K562 (cell line): ENCODE measurements around the gene ACTR5. TPM values are rescaled to one million over a fixed set of nuclear protein-coding genes. Genes with fewer than 3 reads are reported as not detected.

ENCODE experiments used
- BDP1 ChIP-seq: IDR thresholded peaks from 3 replicates; pipeline ENCODE4 v1.6.1; 2011; ENCODE audit not compliant: insufficient read length, insufficient read depth
- CREBBP ChIP-seq: IDR thresholded peaks from one replicate; pipeline ENCODE4 v1.6.1; 2012; ENCODE audit warnings: low read depth, mild to moderate bottlenecking, control low read depth, inconsistent platforms, low read length
- GTF2F1 ChIP-seq: IDR thresholded peaks from 2 replicates; pipeline ENCODE4 v1.6.1; 2011; ENCODE audit warnings: low read depth, low read length, improper control_type of control experiment
- HNRNPH1 ChIP-seq: fragments of 200-400 bp; formaldehyde crosslinking; optimal IDR thresholded peaks from 2 replicates; pipeline ENCODE3; 2017; ENCODE audit warnings: low read depth, mild to moderate bottlenecking, low read length, moderate library complexity
- HNRNPLL ChIP-seq: fragments of 200-400 bp; formaldehyde crosslinking; IDR thresholded peaks from 2 replicates; pipeline ENCODE4 v1.6.1; 2017; ENCODE audit warnings: low read length, low read depth, mild to moderate bottlenecking; ENCODE audit not compliant: poor library complexity, severe bottlenecking
- KDM2B ChIP-seq: fragments of 250-450 bp; sonication (Bioruptor Pico); IDR thresholded peaks from 2 replicates; pipeline ENCODE4 v1.8.0; 2021; ENCODE audit warnings: mild to moderate bottlenecking, moderate library complexity
- KLF10 ChIP-seq: fragments of 250-450 bp; sonication (Bioruptor Pico); IDR thresholded peaks from 2 replicates; pipeline ENCODE4 v1.6.1; 2021; ENCODE audit warnings: matching md5 sums
- NCOA6 ChIP-seq: fragments of 450-650 bp; IDR thresholded peaks from 2 replicates; pipeline ENCODE4 v1.6.1; 2017; ENCODE audit warnings: mild to moderate bottlenecking
- NFIC ChIP-seq: fragments of 450-650 bp; IDR thresholded peaks from 2 replicates; pipeline ENCODE4 v1.6.1; 2017; ENCODE audit warnings: mild to moderate bottlenecking, inconsistent platforms
- NKRF ChIP-seq: fragments of 450-650 bp; IDR thresholded peaks from 2 replicates; pipeline ENCODE4 v1.6.1; 2016; ENCODE audit warnings: borderline replicate concordance
- PCBP1 ChIP-seq: fragments of 200-400 bp; formaldehyde crosslinking; IDR thresholded peaks from 2 replicates; pipeline ENCODE4 v1.6.1; 2018; ENCODE audit warnings: mild to moderate bottlenecking, low read depth, low read length; ENCODE audit not compliant: poor library complexity, severe bottlenecking
- PRDM10 ChIP-seq: fragments of 450-650 bp; IDR thresholded peaks from 2 replicates; pipeline ENCODE4 v1.6.1; 2018; ENCODE audit not compliant: partially characterized antibody
- RBFOX2 ChIP-seq: fragments of 200-400 bp; formaldehyde crosslinking; IDR thresholded peaks from 2 replicates; pipeline ENCODE4 v1.6.1; 2017; ENCODE audit warnings: low read depth, mild to moderate bottlenecking, low read length, moderate library complexity
- SMAD3 ChIP-seq: fragments of 450-650 bp; formaldehyde crosslinking; conservative IDR thresholded peaks from 2 replicates; pipeline ENCODE4 v1.4.0; 2020; ENCODE audit warnings: mild to moderate bottlenecking
- TEAD2 ChIP-seq: fragments of 450-650 bp; IDR thresholded peaks from 2 replicates; pipeline ENCODE4 v1.6.1; 2016; ENCODE audit warnings: missing genetic modification characterization, control low read depth, missing compliant biosample characterization
- ZFP1 ChIP-seq: fragments of 450-650 bp; formaldehyde crosslinking; IDR thresholded peaks from 2 replicates; pipeline ENCODE4 v1.4.0; 2020; ENCODE audit warnings: mild to moderate bottlenecking, mixed read lengths
- ZKSCAN3 ChIP-seq: fragments of 250-450 bp; sonication (Bioruptor Pico); IDR thresholded peaks from 2 replicates; pipeline ENCODE4 v1.4.0; 2020
- ZNF121 ChIP-seq: sonication (generic); formaldehyde crosslinking; conservative IDR thresholded peaks from 2 replicates; pipeline ENCODE4 v1.8.0; 2022; ENCODE audit warnings: missing genetic modification reagents
- ZNF699 ChIP-seq: fragments of 250-450 bp; sonication (Bioruptor Pico); IDR thresholded peaks from 2 replicates; pipeline ENCODE4 v1.8.0; 2021; ENCODE audit warnings: mild to moderate bottlenecking, moderate library complexity; ENCODE audit not compliant: insufficient replicate concordance
- ZNF785 ChIP-seq: fragments of 250-450 bp; sonication (Bioruptor Pico); IDR thresholded peaks from 2 replicates; pipeline ENCODE4 v1.4.0; 2020; ENCODE audit warnings: mild to moderate bottlenecking
- polyA plus RNA-seq, 8 experiments: library from polyadenylated mRNA; depleted of rRNA in 4 of 8; stranded (reverse) in 5 of 8; unstranded in 3 of 8; fragments of >200 nt; fragmentation: Nextera tagmentation in 2 of 8; fragmentation: Illumina TruSeq in 1 of 8; extraction: Ambion mirVana in 2 of 8; extraction: Trizol in 1 of 8; gene quantifications; 2 replicates each; pipeline versions ENCODE4 v1.2.1 to v1.2.3, GENCODE V29; 2011 to 2014; ENCODE audit warnings: inconsistent platforms in 1 of 8, missing spikeins in 1 of 8
- total RNA-seq, 7 experiments: library from RNA; depleted of rRNA in 6 of 7; stranded (reverse); fragments of >200 nt in 6 of 7; fragmentation: Illumina TruSeq in 2 of 7; extraction: Trizol in 2 of 7; gene quantifications; 2 replicates each; pipeline versions ENCODE4 v1.2.1 to v1.2.3, GENCODE V29; 2011 to 2021; ENCODE audit warnings: low replicate concordance in 1 of 7
- TF ChIP-seq, protein P1 (sequence below): sonication (generic); formaldehyde crosslinking; IDR thresholded peaks from 2 replicates; pipeline ENCODE4 v1.8.1; 2023; ENCODE audit warnings: mild to moderate bottlenecking, missing genetic modification reagents

Gene ACTR5
- total and polyA plus RNA-seq, 9 of the 15 experiments (the other 6 are each of a cell fraction or from before 2014, with no cell fraction given), result 0.93 to 18.8 (median 12.9) TPM

DNA sequence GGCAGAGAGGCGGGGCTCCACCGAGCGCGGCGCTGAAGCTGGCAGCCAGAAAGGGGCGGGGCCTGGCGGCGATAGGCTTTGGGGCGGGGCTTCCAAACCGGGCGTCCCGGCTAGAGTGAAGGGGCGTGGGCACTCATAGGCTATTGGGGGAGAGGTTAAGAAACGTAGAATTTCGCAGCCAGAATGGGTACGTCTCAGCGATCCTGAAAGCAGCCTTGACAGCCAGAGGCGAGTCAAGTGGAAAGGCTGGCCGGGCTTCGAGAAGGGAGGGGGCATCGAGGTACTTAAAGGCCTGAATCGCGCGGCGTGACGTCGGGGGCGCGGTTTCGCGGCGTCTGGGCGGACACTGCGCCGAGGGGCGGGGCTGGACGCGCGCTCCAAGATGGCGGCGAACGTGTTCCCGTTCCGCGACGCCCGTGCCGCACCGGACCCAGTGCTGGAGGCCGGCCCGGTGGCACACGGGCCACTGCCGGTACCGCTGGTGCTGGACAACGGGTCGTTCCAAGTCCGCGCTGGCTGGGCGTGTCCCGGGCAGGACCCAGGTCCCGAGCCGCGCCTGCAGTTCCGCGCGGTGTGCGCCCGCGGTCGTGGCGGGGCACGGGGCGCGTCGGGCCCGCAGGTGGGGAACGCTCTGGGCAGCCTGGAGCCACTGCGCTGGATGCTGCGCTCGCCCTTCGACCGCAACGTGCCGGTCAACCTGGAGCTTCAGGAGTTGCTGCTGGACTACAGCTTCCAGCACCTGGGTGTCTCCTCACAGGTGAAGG lies at the start of gene ACTR5 (continued):
- TF ChIP-seq NKRF (0 out of 2 replicates have a peak, but pooled peaks have one; percentile 15), TEAD2 (no peak), GTF2F1 (no peak), CREBBP (no peak), RBFOX2 (peak; percentile 89), HNRNPLL (peak; percentile 52), NCOA6 (peak; percentile 87), KDM2B (CRISPR knock-in tag) (peak; percentile 84; the same call in 1 of the 2 replicates), PRDM10 (no peak), SMAD3 (CRISPR knock-in tag) (no peak), ZFP1 (no peak), ZKSCAN3 (no peak), HNRNPH1 (no peak), PCBP1 (peak; percentile 54), KLF10 (CRISPR knock-in tag) (no peak), ZNF699 (no peak), NFIC (peak; percentile 64; the same call in 1 of the 2 replicates), BDP1 (no peak), ZNF121 (CRISPR knock-in tag) (no peak), ZNF785 (no peak)
- TF ChIP-seq, protein P1, sequence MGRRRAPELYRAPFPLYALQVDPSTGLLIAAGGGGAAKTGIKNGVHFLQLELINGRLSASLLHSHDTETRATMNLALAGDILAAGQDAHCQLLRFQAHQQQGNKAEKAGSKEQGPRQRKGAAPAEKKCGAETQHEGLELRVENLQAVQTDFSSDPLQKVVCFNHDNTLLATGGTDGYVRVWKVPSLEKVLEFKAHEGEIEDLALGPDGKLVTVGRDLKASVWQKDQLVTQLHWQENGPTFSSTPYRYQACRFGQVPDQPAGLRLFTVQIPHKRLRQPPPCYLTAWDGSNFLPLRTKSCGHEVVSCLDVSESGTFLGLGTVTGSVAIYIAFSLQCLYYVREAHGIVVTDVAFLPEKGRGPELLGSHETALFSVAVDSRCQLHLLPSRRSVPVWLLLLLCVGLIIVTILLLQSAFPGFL, result no peak
